SU-DHL-6 (cell line): ENCODE results near the gene ZNF319.

Experiments used
- H2AFZ ChIP-seq: fragments of 200-600 bp; sonication (generic); 2 replicates; pipeline ENCODE4 v1.6.1; 2014; ENCODE audit warnings: low read depth, mild to moderate bottlenecking, moderate library complexity, mixed read lengths, antibody characterized with exemption, low read length; ENCODE audit not compliant: severe bottlenecking
- H3F3A ChIP-seq: fragments of 200-600 bp; shearing (Covaris generic); 2 replicates; pipeline ENCODE4 v1.6.0; 2016; ENCODE audit warnings: antibody characterized with exemption, mild to moderate bottlenecking; ENCODE audit not compliant: insufficient read depth
- H3K27ac ChIP-seq: fragments of 200-600 bp; sonication (generic); 2 replicates; pipeline ENCODE4 v1.5.1; 2016; ENCODE audit warnings: low read depth, mild to moderate bottlenecking, low read length, moderate library complexity, mixed read lengths
- H3K27me3 ChIP-seq: fragments of 200-600 bp; sonication (generic), shearing (Covaris generic); 2 replicates; pipeline ENCODE4 v1.6.0; 2014; ENCODE audit warnings: mild to moderate bottlenecking, low read length
- H3K36me3 ChIP-seq: fragments of 200-600 bp; sonication (generic); 2 replicates; pipeline ENCODE4 v1.6.1; 2014; ENCODE audit warnings: mild to moderate bottlenecking, low read length, mixed read lengths
- H3K4me2 ChIP-seq: fragments of 300-600, 200-600 bp; shearing (Covaris generic), sonication (generic); 2 replicates; pipeline ENCODE4 v1.6.0; 2014; ENCODE audit warnings: low read length, low read depth, mild to moderate bottlenecking; ENCODE audit not compliant: poor library complexity, severe bottlenecking
- H3K4me3 ChIP-seq: fragments of 200-600 bp; sonication (generic); 2 replicates; pipeline ENCODE4 v1.5.1; 2014; ENCODE audit warnings: antibody characterized with exemption, low read length, mild to moderate bottlenecking, mixed read lengths; ENCODE audit not compliant: insufficient read depth, poor library complexity, severe bottlenecking
- H3K79me2 ChIP-seq: fragments of 200-600 bp; sonication (generic); 2 replicates; pipeline ENCODE4 v1.6.1; 2014; ENCODE audit warnings: mild to moderate bottlenecking, low read length, moderate library complexity; ENCODE audit not compliant: insufficient read depth
- H3K9ac ChIP-seq: fragments of 200-600 bp; sonication (generic); 2 replicates; pipeline ENCODE4 v1.7.0; 2014; ENCODE audit warnings: mild to moderate bottlenecking, low read length
- H3K9me2 ChIP-seq: fragments of 200-600 bp; sonication (generic); replicated peaks from 2 replicates; pipeline ENCODE4 v1.6.1; 2014; ENCODE audit warnings: low read length; ENCODE audit not compliant: insufficient read depth
- H3K9me3 ChIP-seq: fragments of 200-600 bp; sonication (generic); 2 replicates; pipeline ENCODE4 v1.6.1; 2014; ENCODE audit warnings: low read length, mixed read lengths; ENCODE audit not compliant: insufficient read depth
- H4K20me1 ChIP-seq: fragments of 200-600 bp; sonication (generic); 2 replicates; pipeline ENCODE4 v1.6.1; 2014; ENCODE audit warnings: low read depth, mild to moderate bottlenecking, antibody characterized with exemption, low read length, moderate library complexity, mixed read lengths
- EZH2phosphoT487 ChIP-seq: fragments of 200-600 bp; sonication (generic), shearing (Covaris generic); conservative IDR thresholded peaks from 2 replicates; pipeline ENCODE4 v1.6.1; 2018; ENCODE audit warnings: mild to moderate bottlenecking, antibody characterized with exemption, low read length, moderate library complexity, mixed read lengths
- TF ChIP-seq, protein P1 (sequence below): fragments of 200-600 bp; sonication (generic); IDR thresholded peaks from one replicate; pipeline ENCODE4 v1.5.1; 2017; ENCODE audit warnings: antibody characterized with exemption, mild to moderate bottlenecking, low read length, moderate library complexity; ENCODE audit not compliant: insufficient read depth, poor library complexity, severe bottlenecking

ZNF319 gene

DNA sequence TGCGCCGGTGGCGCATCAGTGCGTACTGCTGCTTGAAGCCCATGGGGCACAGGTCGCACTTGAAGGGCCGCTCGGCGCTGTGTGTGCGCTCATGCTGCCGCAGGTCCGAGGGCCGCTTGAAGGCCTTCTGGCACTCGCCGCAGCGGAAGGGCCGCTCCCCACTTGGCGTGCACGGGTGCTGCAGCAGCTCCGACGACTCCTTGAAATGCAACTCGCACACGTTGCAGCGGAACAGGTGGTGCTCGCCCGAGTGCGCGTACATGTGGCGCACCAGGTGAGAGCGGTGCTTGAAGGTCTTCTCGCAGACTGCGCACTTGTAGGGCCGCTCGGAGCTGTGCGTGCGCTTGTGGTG, 3.3 kb downstream of the ZNF319 start:
- H4K20me1 ChIP-seq, result no peaks in the 10 kb centered on the region

DNA sequence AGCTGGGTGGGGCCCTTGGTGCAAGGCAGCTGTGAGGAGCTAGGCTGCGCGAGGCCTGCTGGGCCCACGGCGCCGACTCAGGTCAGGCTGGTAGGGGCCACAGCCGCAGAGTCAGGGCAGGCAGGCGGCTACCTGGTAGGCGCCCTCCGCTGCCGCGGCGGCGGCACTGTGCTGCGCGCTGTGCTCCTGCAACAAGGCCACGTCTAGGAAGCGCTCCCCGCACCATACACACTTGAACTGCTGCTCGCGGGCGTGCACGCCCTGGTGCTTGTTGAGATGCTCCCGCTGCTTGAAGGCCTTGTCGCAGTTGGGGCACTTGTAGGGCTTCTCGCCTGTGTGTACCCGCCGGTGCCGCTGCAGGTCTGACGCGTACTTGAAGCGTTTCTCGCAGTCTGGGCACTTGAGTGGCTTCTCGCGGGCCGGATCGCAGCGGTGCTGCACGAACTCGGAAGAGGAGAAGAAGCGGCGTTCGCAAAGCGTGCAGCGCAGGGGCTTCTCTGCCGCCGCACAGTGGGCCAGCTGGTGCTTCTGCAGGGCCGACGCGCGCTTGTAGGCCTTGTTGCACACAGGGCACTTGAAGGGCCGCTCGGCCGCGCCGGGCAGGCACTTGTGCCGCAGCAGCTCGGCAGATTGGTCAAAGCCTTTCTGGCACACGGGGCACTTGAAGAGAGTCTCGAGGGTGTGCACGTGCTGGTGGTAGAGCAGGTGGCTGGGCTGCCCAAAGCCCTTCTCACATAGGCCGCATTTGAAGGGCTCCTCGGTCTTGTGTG, 3.9 kb downstream of the ZNF319 start:
- Histone ChIP-seq H3K4me2 (no peak overlapping the region), H3K27me3 (no peaks in the 10 kb centered on the region), H3K9ac (no peak overlapping the region), H4K20me1 (no peaks in the 10 kb centered on the region), H3K9me3 (no peaks in the 10 kb centered on the region), H3K27ac (no peak overlapping the region), H3F3A (peaks cover 4% of the 10 kb centered on the region), H3K36me3 (no peaks in the 10 kb centered on the region), H3K4me3 (no peak overlapping the region), H3K9me2 (no peaks in the 10 kb centered on the region), H3K79me2 (no peaks in the 10 kb centered on the region), H2AFZ (no peak overlapping the region)
- TF ChIP-seq EZH2phosphoT487, result no peak
- TF ChIP-seq, protein P1, sequence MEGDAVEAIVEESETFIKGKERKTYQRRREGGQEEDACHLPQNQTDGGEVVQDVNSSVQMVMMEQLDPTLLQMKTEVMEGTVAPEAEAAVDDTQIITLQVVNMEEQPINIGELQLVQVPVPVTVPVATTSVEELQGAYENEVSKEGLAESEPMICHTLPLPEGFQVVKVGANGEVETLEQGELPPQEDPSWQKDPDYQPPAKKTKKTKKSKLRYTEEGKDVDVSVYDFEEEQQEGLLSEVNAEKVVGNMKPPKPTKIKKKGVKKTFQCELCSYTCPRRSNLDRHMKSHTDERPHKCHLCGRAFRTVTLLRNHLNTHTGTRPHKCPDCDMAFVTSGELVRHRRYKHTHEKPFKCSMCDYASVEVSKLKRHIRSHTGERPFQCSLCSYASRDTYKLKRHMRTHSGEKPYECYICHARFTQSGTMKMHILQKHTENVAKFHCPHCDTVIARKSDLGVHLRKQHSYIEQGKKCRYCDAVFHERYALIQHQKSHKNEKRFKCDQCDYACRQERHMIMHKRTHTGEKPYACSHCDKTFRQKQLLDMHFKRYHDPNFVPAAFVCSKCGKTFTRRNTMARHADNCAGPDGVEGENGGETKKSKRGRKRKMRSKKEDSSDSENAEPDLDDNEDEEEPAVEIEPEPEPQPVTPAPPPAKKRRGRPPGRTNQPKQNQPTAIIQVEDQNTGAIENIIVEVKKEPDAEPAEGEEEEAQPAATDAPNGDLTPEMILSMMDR, result no peak

More for the DNA sequence above, 3.3 kb downstream of the ZNF319 start:
- H3K9ac ChIP-seq, result no peak overlapping the region
- H3K79me2 ChIP-seq, result no peaks in the 10 kb centered on the region
- no peaks in the 10 kb centered on the region for H3K36me3 ChIP-seq
- peaks cover 5% of the 10 kb centered on the region for H3F3A ChIP-seq
- H3K4me2 ChIP-seq, result no peak overlapping the region
- H2AFZ ChIP-seq, result no peak overlapping the region
- no peak overlapping the region for H3K27ac ChIP-seq
- H3K9me2 ChIP-seq, result no peaks in the 10 kb centered on the region
- H3K27me3 ChIP-seq, result no peaks in the 10 kb centered on the region
- no peak for TF ChIP-seq EZH2phosphoT487
- TF ChIP-seq, protein P1, result no peak
- H3K4me3 ChIP-seq, result no peak overlapping the region
- no peaks in the 10 kb centered on the region for H3K9me3 ChIP-seq

DNA sequence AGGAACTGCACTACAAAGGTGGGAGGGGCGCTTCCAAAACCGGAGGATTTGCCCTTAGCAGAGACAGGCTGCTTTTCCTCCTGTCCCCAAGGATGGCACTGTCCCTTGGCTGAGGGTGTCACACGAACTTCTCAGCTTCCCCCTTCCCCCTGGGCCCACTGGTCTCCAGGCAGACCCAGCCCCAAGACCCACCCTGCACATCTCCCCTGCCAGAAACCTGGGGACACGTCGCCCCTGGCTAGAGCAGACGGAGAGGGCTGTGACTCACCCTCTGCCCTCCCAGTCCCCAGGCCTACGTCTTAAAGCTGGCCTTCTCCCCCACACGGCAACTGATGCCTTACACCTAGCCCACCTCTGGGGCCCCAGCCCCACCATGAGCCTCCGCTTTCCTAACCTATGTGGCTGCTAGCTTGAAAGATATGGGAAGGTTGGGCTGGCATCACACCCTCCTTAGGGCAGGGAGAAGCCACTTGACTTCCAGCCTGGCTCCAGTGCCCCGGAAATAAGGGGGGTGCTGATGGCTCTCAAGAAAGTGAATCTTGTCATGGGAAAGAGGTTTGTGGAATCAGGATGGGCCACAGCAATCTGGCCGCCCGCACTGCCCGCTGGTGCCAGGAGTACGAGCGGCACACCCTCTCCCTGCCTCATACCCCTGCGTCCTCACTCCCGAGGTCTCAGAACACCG, 4.6 kb downstream of the ZNF319 start:
- Histone ChIP-seq H4K20me1 (no peaks in the 10 kb centered on the region), H3K36me3 (no peaks in the 10 kb centered on the region), H3K9me2 (no peaks in the 10 kb centered on the region), H3F3A (peaks cover 4% of the 10 kb centered on the region), H3K27me3 (no peaks in the 10 kb centered on the region), H3K79me2 (no peaks in the 10 kb centered on the region), H3K9me3 (no peaks in the 10 kb centered on the region), H3K4me2 (no peak overlapping the region), H2AFZ (no peak overlapping the region), H3K4me3 (no peak overlapping the region), H3K27ac (no peak overlapping the region), H3K9ac (no peak overlapping the region)
- no peak for TF ChIP-seq EZH2phosphoT487
- TF ChIP-seq, protein P1, result no peak
